Esophagus muscularis mucosa (tissue), 3 donors: Measurements from ENCODE around the gene TNRC6A.
"Not testable (repeated sequence)": the region's sequence is repeated elsewhere in the genome, so short reads cannot be mapped to it uniquely, and the experiment has no call there.

ENCODE experiments used
- CTCF ChIP-seq, 3 experiments: fragments of 200-600 bp in 2 of 3; fragments of 450-650 bp in 1 of 3; sonication (generic) in 2 of 3; IDR thresholded peaks; one replicate each; pipeline ENCODE4 v1.5.1; 2017 to 2019; ENCODE audit warnings: antibody characterized with exemption in 3 of 3, mild to moderate bottlenecking in 2 of 3, moderate library complexity in 1 of 3
- POLR2A ChIP-seq: fragments of 450-650 bp; IDR thresholded peaks from one replicate; pipeline ENCODE4 v1.6.1; 2017; ENCODE audit warnings: antibody characterized with exemption, moderate library complexity, mild to moderate bottlenecking, low read depth

GRCh38 chr16:24812813-24813212 lies 83.4 kb downstream of the TNRC6A start:
- not testable (repeated sequence) for TF ChIP-seq CTCF (IDR thresholded peaks at IDR 0.05); POLR2A
